PFSK-1 (cell line): ENCODE results near the gene RGS7.

Experiments used
- FOXP2 ChIP-seq: optimal IDR thresholded peaks from 2 replicates; pipeline ENCODE3; 2011; ENCODE audit warnings: borderline replicate concordance, control low read depth, inconsistent platforms; ENCODE audit not compliant: insufficient read depth; ENCODE audit errors: extremely low read length, extremely low read depth
- POLR2AphosphoS5 ChIP-seq: IDR thresholded peaks from 2 replicates; pipeline ENCODE4 v1.6.1; 2012; ENCODE audit warnings: low read depth, mild to moderate bottlenecking, control low read depth, low read length, moderate library complexity
- SIN3A ChIP-seq: IDR thresholded peaks from 2 replicates; pipeline ENCODE4 v1.6.1; 2012; ENCODE audit warnings: mild to moderate bottlenecking, low read length, moderate library complexity, borderline replicate concordance; ENCODE audit not compliant: insufficient read depth
- TAF1 ChIP-seq: IDR thresholded peaks from 2 replicates; pipeline ENCODE4 v1.6.1; 2012; ENCODE audit warnings: low read length, control low read depth, borderline replicate concordance; ENCODE audit not compliant: insufficient read depth
- TF ChIP-seq, protein P1 (sequence below), 2 experiments: IDR thresholded peaks; 2 replicates each; pipeline versions ENCODE4 v1.6.1 to v1.8.0; 2011 to 2012; ENCODE audit warnings: low read depth in 2 of 2, low read length in 2 of 2, control low read depth in 1 of 2, inconsistent platforms in 1 of 2, mild to moderate bottlenecking in 1 of 2, moderate library complexity in 1 of 2; ENCODE audit not compliant: insufficient read depth in 1 of 2

Gene RGS7

DNA sequence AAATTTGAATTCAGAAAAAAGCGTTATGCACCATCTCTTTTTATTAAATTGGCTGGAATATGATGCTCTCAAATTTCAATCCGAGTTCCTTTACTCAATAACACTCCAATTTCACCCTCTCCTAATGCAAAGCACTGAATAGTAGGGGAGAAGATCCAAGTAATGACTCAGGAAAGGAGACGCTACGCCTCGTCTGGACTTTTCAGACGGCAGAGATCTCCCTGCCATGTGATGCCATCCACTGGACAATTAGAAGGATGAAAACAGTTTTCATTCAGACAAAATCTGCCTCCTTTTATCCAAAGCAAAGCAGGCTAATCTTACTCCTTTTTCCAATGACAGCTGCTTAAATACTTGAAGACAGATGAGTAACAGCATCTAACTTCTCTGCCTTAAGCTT, 502.6 kb downstream of the RGS7 start:
- no peak for TF ChIP-seq POLR2AphosphoS5
- TF ChIP-seq TAF1, result no peak
- TF ChIP-seq SIN3A, result no peak
- TF ChIP-seq, protein P1, sequence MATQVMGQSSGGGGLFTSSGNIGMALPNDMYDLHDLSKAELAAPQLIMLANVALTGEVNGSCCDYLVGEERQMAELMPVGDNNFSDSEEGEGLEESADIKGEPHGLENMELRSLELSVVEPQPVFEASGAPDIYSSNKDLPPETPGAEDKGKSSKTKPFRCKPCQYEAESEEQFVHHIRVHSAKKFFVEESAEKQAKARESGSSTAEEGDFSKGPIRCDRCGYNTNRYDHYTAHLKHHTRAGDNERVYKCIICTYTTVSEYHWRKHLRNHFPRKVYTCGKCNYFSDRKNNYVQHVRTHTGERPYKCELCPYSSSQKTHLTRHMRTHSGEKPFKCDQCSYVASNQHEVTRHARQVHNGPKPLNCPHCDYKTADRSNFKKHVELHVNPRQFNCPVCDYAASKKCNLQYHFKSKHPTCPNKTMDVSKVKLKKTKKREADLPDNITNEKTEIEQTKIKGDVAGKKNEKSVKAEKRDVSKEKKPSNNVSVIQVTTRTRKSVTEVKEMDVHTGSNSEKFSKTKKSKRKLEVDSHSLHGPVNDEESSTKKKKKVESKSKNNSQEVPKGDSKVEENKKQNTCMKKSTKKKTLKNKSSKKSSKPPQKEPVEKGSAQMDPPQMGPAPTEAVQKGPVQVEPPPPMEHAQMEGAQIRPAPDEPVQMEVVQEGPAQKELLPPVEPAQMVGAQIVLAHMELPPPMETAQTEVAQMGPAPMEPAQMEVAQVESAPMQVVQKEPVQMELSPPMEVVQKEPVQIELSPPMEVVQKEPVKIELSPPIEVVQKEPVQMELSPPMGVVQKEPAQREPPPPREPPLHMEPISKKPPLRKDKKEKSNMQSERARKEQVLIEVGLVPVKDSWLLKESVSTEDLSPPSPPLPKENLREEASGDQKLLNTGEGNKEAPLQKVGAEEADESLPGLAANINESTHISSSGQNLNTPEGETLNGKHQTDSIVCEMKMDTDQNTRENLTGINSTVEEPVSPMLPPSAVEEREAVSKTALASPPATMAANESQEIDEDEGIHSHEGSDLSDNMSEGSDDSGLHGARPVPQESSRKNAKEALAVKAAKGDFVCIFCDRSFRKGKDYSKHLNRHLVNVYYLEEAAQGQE (IDR thresholded peaks at IDR 0.05; ENCODE audit: insufficient read depth in 1 of 2, low read depth in 2 of 2, low read length in 2 of 2), result no peak
- no peak for TF ChIP-seq FOXP2

DNA sequence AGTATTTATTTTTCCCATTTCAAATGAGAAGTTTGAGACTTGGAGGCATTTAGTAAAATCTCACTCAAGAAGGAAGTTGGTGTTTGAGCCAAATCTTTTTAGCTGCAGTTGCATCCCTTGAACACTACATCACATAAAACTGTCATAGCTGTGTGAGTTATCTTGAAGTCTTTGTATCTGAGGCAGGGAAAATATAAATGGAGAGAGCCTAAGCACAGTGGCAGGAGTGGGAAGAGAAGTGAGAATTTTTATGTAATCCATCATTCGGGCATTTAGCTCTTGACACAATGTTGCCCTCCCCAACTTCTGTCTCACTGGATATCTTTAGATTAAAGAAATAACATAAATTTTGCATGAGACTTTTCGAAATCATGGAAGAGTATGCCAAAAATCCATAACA, 509.7 kb downstream of the RGS7 start:
- TF ChIP-seq, protein P1 (IDR thresholded peaks at IDR 0.05; ENCODE audit: insufficient read depth in 1 of 2, low read depth in 2 of 2, low read length in 2 of 2), result no peak
- no peak for TF ChIP-seq POLR2AphosphoS5
- TF ChIP-seq SIN3A, result no peak
- TF ChIP-seq TAF1, result no peak
- no peak for TF ChIP-seq FOXP2

GRCh38 chr1:240844486-240844885, 512.5 kb downstream of the RGS7 start:
- no peak for TF ChIP-seq SIN3A
- no peak for TF ChIP-seq POLR2AphosphoS5
- no peak for TF ChIP-seq FOXP2
- TF ChIP-seq TAF1, result no peak
- TF ChIP-seq, protein P1 (IDR thresholded peaks at IDR 0.05; ENCODE audit: insufficient read depth in 1 of 2, low read depth in 2 of 2, low read length in 2 of 2), result no peak

DNA sequence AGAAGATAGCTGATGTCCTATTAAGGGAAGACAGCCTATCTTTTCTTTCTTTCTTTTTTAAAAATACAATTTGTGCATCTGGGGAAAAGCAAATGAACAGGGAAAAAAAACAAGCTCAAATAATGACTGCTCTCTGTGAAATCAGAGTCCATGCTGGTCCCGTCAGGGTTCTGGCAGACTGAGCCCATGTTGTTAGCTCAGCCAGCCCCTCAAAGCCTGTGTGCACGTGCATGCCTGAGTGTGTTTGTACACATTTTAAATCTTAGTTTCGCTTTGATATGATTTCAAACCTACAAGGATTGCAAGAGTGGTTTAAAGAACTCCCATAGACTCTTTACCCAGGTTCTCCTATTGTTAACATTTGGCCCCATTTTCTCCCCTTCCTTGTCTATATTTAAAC, 513.2 kb downstream of the RGS7 start:
- TF ChIP-seq POLR2AphosphoS5 (no peak), TAF1 (no peak), FOXP2 (no peak), SIN3A (no peak)
- TF ChIP-seq, protein P1 (IDR thresholded peaks at IDR 0.05; ENCODE audit: insufficient read depth in 1 of 2, low read depth in 2 of 2, low read length in 2 of 2), result no peak

GRCh38 chr1:240836271-240836670, 520.7 kb downstream of the RGS7 start:
- TF ChIP-seq, protein P1 (IDR thresholded peaks at IDR 0.05; ENCODE audit: insufficient read depth in 1 of 2, low read depth in 2 of 2, low read length in 2 of 2), result no peak
- TF ChIP-seq POLR2AphosphoS5 (no peak), SIN3A (no peak), TAF1 (no peak), FOXP2 (no peak)
